Breast epithelium (tissue), 3 donors: ENCODE results near the gene FXYD1.

Source experiments
- CTCF ChIP-seq, 3 donors: fragments of 450-650 bp; IDR thresholded peaks; one replicate each; pipeline ENCODE4 v1.5.1; 2016 to 2017; ENCODE audit warnings: antibody characterized with exemption in 3 of 3, mild to moderate bottlenecking in 3 of 3, moderate library complexity in 3 of 3
- POLR2A ChIP-seq: fragments of 450-650 bp; IDR thresholded peaks from one replicate; pipeline ENCODE4 v1.6.1; 2016; ENCODE audit warnings: antibody characterized with exemption, mild to moderate bottlenecking, moderate library complexity
- POLR2AphosphoS5 ChIP-seq, 3 donors: sonication (generic); formaldehyde crosslinking; IDR thresholded peaks; one replicate each; pipeline ENCODE4 v1.6.1; 2017; ENCODE audit warnings: antibody characterized with exemption in 3 of 3

GRCh38 chr19:35184267-35184666, 45.6 kb downstream of the FXYD1 start:
- TF ChIP-seq POLR2A (no peak), CTCF (IDR thresholded peaks at IDR 0.05) (no peak), POLR2AphosphoS5 (IDR thresholded peaks at IDR 0.05) (no peak)
